ENCODE measurements around the gene DLX4. TPM values are rescaled to one million over a fixed set of nuclear protein-coding genes. Genes with fewer than 3 reads are reported as not detected.

Gene DLX4
- total and polyA plus RNA-seq, 10 of the 15 experiments (the other 5 are each of a cell fraction or from before 2014, with no cell fraction given), result 0.05 to 0.29 (median 0.15) TPM

DNA sequence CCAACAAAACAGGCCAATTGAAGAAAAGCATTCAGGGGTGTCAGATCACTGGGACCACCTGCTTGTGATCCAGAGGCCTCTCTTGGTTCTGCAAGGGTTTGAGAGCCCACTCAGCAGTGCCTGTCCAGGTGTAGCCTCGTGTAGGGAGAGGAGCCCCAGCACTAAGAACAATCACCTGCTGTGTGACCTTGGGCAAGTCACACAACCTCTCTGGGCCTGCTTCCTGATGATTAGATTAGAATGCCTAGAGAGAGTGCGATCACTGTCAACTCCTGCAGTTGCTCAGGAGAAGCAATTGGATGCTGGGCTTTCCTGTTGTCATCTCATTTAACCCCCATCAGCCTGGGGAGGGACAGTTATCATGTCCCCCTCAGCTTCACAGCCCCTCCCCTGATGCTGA is 15.8 kb downstream of the DLX4 start (continued):
- TF ChIP-seq FOS (IDR thresholded peaks at IDR 0.05; ENCODE audit: borderline replicate concordance, extremely low read depth, insufficient read length) (no peak), RFX5 (IDR thresholded peaks at IDR 0.05; ENCODE audit: low read depth, low read length) (no peak), ZNF207 (IDR thresholded peaks at IDR 0.05; ENCODE audit: borderline replicate concordance) (no peak), MAX (IDR thresholded peaks at IDR 0.05; ENCODE audit: low read depth, low read length) (no peak), ZBTB11 (CRISPR knock-in tag; IDR thresholded peaks at IDR 0.05) (no peak), IKZF2 (IDR thresholded peaks at IDR 0.05) (no peak), SMARCA5 (IDR thresholded peaks at IDR 0.05) (no peak), CHD1 (IDR thresholded peaks at IDR 0.05; ENCODE audit: low read depth, low read length) (no peak)
- TF ChIP-seq, protein P1, sequence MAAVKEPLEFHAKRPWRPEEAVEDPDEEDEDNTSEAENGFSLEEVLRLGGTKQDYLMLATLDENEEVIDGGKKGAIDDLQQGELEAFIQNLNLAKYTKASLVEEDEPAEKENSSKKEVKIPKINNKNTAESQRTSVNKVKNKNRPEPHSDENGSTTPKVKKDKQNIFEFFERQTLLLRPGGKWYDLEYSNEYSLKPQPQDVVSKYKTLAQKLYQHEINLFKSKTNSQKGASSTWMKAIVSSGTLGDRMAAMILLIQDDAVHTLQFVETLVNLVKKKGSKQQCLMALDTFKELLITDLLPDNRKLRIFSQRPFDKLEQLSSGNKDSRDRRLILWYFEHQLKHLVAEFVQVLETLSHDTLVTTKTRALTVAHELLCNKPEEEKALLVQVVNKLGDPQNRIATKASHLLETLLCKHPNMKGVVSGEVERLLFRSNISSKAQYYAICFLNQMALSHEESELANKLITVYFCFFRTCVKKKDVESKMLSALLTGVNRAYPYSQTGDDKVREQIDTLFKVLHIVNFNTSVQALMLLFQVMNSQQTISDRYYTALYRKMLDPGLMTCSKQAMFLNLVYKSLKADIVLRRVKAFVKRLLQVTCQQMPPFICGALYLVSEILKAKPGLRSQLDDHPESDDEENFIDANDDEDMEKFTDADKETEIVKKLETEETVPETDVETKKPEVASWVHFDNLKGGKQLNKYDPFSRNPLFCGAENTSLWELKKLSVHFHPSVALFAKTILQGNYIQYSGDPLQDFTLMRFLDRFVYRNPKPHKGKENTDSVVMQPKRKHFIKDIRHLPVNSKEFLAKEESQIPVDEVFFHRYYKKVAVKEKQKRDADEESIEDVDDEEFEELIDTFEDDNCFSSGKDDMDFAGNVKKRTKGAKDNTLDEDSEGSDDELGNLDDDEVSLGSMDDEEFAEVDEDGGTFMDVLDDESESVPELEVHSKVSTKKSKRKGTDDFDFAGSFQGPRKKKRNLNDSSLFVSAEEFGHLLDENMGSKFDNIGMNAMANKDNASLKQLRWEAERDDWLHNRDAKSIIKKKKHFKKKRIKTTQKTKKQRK (IDR thresholded peaks at IDR 0.05; ENCODE audit: low read depth, low read length), result no peak
- TF ChIP-seq, protein P2, sequence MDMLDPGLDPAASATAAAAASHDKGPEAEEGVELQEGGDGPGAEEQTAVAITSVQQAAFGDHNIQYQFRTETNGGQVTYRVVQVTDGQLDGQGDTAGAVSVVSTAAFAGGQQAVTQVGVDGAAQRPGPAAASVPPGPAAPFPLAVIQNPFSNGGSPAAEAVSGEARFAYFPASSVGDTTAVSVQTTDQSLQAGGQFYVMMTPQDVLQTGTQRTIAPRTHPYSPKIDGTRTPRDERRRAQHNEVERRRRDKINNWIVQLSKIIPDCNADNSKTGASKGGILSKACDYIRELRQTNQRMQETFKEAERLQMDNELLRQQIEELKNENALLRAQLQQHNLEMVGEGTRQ (IDR thresholded peaks at IDR 0.05; ENCODE audit: borderline replicate concordance, low read depth, low read length), result no peak
